HG02623 (cell line): ENCODE data around the gene ZMYM2.

ENCODE experiments used
- ATAC-seq: cut with Tn5 transposase; IDR thresholded peaks from one replicate; pipeline ENCODE4 v1.9.1; 2021; ENCODE audit warnings: moderate library complexity; ENCODE audit not compliant: unreplicated experiment

Gene ZMYM2

GRCh38 chr13:20131057-20131832 is 172.7 kb downstream of the ZMYM2 start:
- no peak for ATAC-seq

GRCh38 chr13:20132052-20132634 is 173.6 kb downstream of the ZMYM2 start:
- no peak for ATAC-seq

- ATAC-seq, result no peak
Observed at GRCh38 chr13:20134732-20135131, 176.2 kb downstream of the ZMYM2 start.

GRCh38 chr13:20136781-20137703 is 178.5 kb downstream of the ZMYM2 start:
- no peak for ATAC-seq

- ATAC-seq, result no peak
Observed at GRCh38 chr13:20137875-20138274, 179.3 kb downstream of the ZMYM2 start.

DNA sequence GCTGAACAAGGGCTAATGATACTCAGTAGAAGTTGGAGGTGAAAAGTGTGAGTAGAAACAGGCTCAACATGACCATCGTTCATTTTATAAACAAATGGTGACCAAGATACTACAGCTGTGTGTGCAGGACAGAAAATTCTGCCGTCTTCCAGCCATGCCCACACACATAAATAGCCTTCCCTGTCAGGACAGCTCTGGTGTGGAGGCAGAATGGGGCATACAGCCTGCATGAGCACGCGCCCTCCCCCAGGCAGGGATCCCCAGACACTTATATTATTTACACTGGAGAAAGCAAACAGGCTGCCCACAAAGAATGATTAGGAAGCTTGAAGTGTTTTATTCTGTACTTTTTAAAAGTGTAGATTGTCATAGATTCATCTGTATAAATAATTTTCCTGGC is 182.0 kb downstream of the ZMYM2 start:
- no peak for ATAC-seq
